ENCODE measurements around the gene CORO2B.

Gene CORO2B

GRCh38 chr15:68615811-68616210, 37.0 kb downstream of the CORO2B start:
- TF ChIP-seq CTCF (IDR thresholded peaks at IDR 0.05; ENCODE audit: control extremely low read depth, extremely low read depth, low read depth, missing control alignments) = no peak
- DNase-seq (ENCODE audit: extremely low spot score) = no peak
- ChIA-PET CTCF (no interaction called here), POLR2A (no interaction called here)

GRCh38 chr15:68616397-68616796, 37.6 kb downstream of the CORO2B start:
- POLR2A ChIA-PET = no interaction called here
- CTCF ChIA-PET = no interaction called here
- no peak for TF ChIP-seq CTCF (IDR thresholded peaks at IDR 0.05; ENCODE audit: control extremely low read depth, extremely low read depth, low read depth, missing control alignments)
- DNase-seq (ENCODE audit: extremely low spot score) = no peak

GRCh38 chr15:68617001-68617400, 38.2 kb downstream of the CORO2B start:
- ChIA-PET CTCF (no interaction called here), POLR2A (no interaction called here)
- no peak for DNase-seq (ENCODE audit: extremely low spot score)
- TF ChIP-seq CTCF (IDR thresholded peaks at IDR 0.05; ENCODE audit: control extremely low read depth, extremely low read depth, low read depth, missing control alignments) = no peak

GRCh38 chr15:68617777-68618176, 39.0 kb downstream of the CORO2B start:
- ChIA-PET CTCF (no interaction called here), POLR2A (no interaction called here)
- TF ChIP-seq CTCF (IDR thresholded peaks at IDR 0.05; ENCODE audit: control extremely low read depth, extremely low read depth, low read depth, missing control alignments) = no peak
- DNase-seq (ENCODE audit: extremely low spot score) = no peak

GRCh38 chr15:68618394-68618793, 39.6 kb downstream of the CORO2B start:
- DNase-seq (ENCODE audit: extremely low spot score) = no peak
- no peak for TF ChIP-seq CTCF (IDR thresholded peaks at IDR 0.05; ENCODE audit: control extremely low read depth, extremely low read depth, low read depth, missing control alignments)
- ChIA-PET POLR2A (no interaction called here), CTCF (no interaction called here)

- DNase-seq (ENCODE audit: extremely low spot score) = no peak
- CTCF ChIA-PET = no interaction called here
- TF ChIP-seq CTCF (IDR thresholded peaks at IDR 0.05; ENCODE audit: control extremely low read depth, extremely low read depth, low read depth, missing control alignments) = no peak
- POLR2A ChIA-PET = no interaction called here
These were observed 40.3 kb downstream of the CORO2B start for GRCh38 chr15:68618908-68619698.

Data from GM10248 (cell line).